Endodermal cell (in vitro differentiated cells): Measurements from ENCODE around the gene USP17L27. TPM values are rescaled to one million over a fixed set of nuclear protein-coding genes. Genes with fewer than 3 reads are reported as not detected.
"Not testable (repeated sequence)": the region's sequence is repeated elsewhere in the genome, so short reads cannot be mapped to it uniquely, and the experiment has no call there.

ENCODE experiments used
- DNase-seq: peaks from one replicate; pipeline ENCODE4 v3.0.0-alpha.2; 2017
- H3K27ac ChIP-seq: 2 replicates; pipeline ENCODE4 v1.5.1; 2013; ENCODE audit warnings: mild to moderate bottlenecking, low read depth, low read length, moderate library complexity
- H3K27me3 ChIP-seq: 2 replicates; pipeline ENCODE4 v1.6.1; 2013; ENCODE audit warnings: mild to moderate bottlenecking, low read length, moderate library complexity; ENCODE audit not compliant: insufficient read depth, control insufficient read depth, poor library complexity, severe bottlenecking
- H3K36me3 ChIP-seq: 2 replicates; pipeline ENCODE4 v1.7.0; 2013; ENCODE audit warnings: mild to moderate bottlenecking, low read length, moderate library complexity; ENCODE audit not compliant: control insufficient read depth, insufficient read depth
- H3K4me1 ChIP-seq: one replicate; pipeline ENCODE4 v1.7.0; 2013; ENCODE audit warnings: low read length; ENCODE audit not compliant: control insufficient read depth, insufficient read depth
- H3K4me3 ChIP-seq: 2 replicates; pipeline ENCODE4 v1.5.1; 2013; ENCODE audit warnings: mild to moderate bottlenecking, low read length, moderate library complexity
- H3K9ac ChIP-seq: 2 replicates; pipeline ENCODE4 v1.6.1; 2013; ENCODE audit warnings: mild to moderate bottlenecking, low read length, moderate library complexity; ENCODE audit not compliant: poor library complexity, severe bottlenecking; ENCODE audit errors: extremely low read depth
- H3K9me3 ChIP-seq: 2 replicates; pipeline ENCODE4 v1.6.1; 2013; ENCODE audit warnings: mild to moderate bottlenecking, low read length, moderate library complexity; ENCODE audit not compliant: control insufficient read depth
- H3K27ac Mint-ChIP-seq: 2 replicates; pipeline ENCODE4 v1.8.0; 2020; ENCODE audit warnings: mixed read lengths
- H3K27me3 Mint-ChIP-seq: 2 replicates; pipeline ENCODE4 v1.8.0; 2021; ENCODE audit warnings: mild to moderate bottlenecking, mixed read lengths; ENCODE audit not compliant: insufficient read depth
- H3K36me3 Mint-ChIP-seq: 2 replicates; pipeline ENCODE4 v1.8.0; 2020; ENCODE audit warnings: low read depth, mixed read lengths
- H3K4me1 Mint-ChIP-seq: 2 replicates; pipeline ENCODE4 v1.8.0; 2020; ENCODE audit warnings: mixed read lengths
- H3K4me3 Mint-ChIP-seq: 2 replicates; pipeline ENCODE4 v1.8.0; 2020; ENCODE audit warnings: mild to moderate bottlenecking, moderate library complexity, mixed read lengths
- H3K9me3 Mint-ChIP-seq: 2 replicates; pipeline ENCODE4 v1.8.0; 2020; ENCODE audit warnings: mild to moderate bottlenecking, mixed read lengths
- WGBS, 2 experiments: methylation state at CpG; one replicate each; pipeline versions ENCODE4 v1.1.5 to v1.1.7; 2013; ENCODE audit warnings: missing lambda C conversion rate in 2 of 2, mixed read lengths in 1 of 2; ENCODE audit not compliant: insufficient coverage in 1 of 2, insufficient read length in 1 of 2; 5-methylcytosine and 5-hydroxymethylcytosine counted together
- long read RNA-seq, 4 experiments: library from polyadenylated mRNA in 2 of 4; library from RNA in 1 of 4; library from capped mRNA in 1 of 4; stranded (forward) in 3 of 4; unstranded in 1 of 4; transcript quantifications; one replicate each; pipeline ENCODE4 v2.0.0, GENCODE V29; 2020 to 2021; ENCODE audit warnings: inconsistent platforms in 1 of 4
- polyA plus RNA-seq, 2 experiments: library from polyadenylated mRNA; stranded (reverse); fragments of 50-300 nt; gene quantifications; one replicate each; pipeline ENCODE4 v1.2.3, GENCODE V29; 2013
- total RNA-seq, 2 donors: library from RNA; stranded (reverse); fragmentation: NEBNext Ultra II Directional in 1 of 2; extraction: Animal tissue kit (Norgen Biotek cat#: 25700) in 1 of 2; gene quantifications; 2 replicates in 1 of 2; 3 replicates in 1 of 2; pipeline ENCODE4 v1.2.1, GENCODE V29; 2021

USP17L27 gene
- total RNA-seq: not detected
- polyA plus RNA-seq (2013, experiment 1 of 2): not detected
- polyA plus RNA-seq (2013, experiment 2 of 2): not detected
- long read RNA-seq, experiment 1: 0 reads
- long read RNA-seq, experiment 2: 0 reads
- long read RNA-seq, experiment 3: 0 reads
- long read RNA-seq, experiment 4: 0 reads

- H3K27ac Mint-ChIP-seq, H3K36me3 ChIP-seq, H3K4me3 ChIP-seq, H3K27ac ChIP-seq, H3K27me3 Mint-ChIP-seq, H3K9me3 Mint-ChIP-seq, H3K4me3 Mint-ChIP-seq, H3K4me1 Mint-ChIP-seq, DNase-seq, H3K36me3 Mint-ChIP-seq, H3K4me1 ChIP-seq, H3K9me3 ChIP-seq, H3K9ac ChIP-seq, H3K27me3 ChIP-seq: not testable (repeated sequence)
- no CpG with 5 or more reads among the region's 15 CpGs for WGBS, 2 experiments
Measured at GRCh38 chr4:9343848-9344247, at the start of gene USP17L27. Gene USP17L27 (plus strand): TSS chr4:9344148. CDS start chr4:9344148, 0 bp downstream.

- not testable (repeated sequence) for H3K9me3 ChIP-seq, H3K27me3 Mint-ChIP-seq, H3K4me3 ChIP-seq, H3K36me3 Mint-ChIP-seq, H3K9me3 Mint-ChIP-seq, DNase-seq, H3K4me3 Mint-ChIP-seq, H3K27ac Mint-ChIP-seq, H3K4me1 ChIP-seq, H3K27me3 ChIP-seq, H3K9ac ChIP-seq, H3K27ac ChIP-seq, H3K36me3 ChIP-seq, H3K4me1 Mint-ChIP-seq
- 44% methylated on average over 3 of the region's 13 CpGs; no CpG with 5 or more reads in 1 of the 2 experiments for WGBS, 2 experiments
Measured at GRCh38 chr4:9324191-9324590, 19.8 kb upstream of the USP17L27 start.

GRCh38 chr4:9324865-9325264 is 19.1 kb upstream of the USP17L27 start, which contains the start of gene USP17L24:
Gene USP17L24 (plus strand): TSS chr4:9325165. CDS start chr4:9325165, 0 bp downstream.
- H3K4me3 ChIP-seq, H3K9me3 Mint-ChIP-seq, H3K27me3 ChIP-seq, H3K9me3 ChIP-seq, H3K27ac Mint-ChIP-seq, H3K9ac ChIP-seq, H3K27ac ChIP-seq, H3K4me3 Mint-ChIP-seq, H3K36me3 ChIP-seq, DNase-seq, H3K4me1 Mint-ChIP-seq, H3K27me3 Mint-ChIP-seq, H3K4me1 ChIP-seq, H3K36me3 Mint-ChIP-seq: not testable (repeated sequence)
- WGBS, 2 experiments: no CpG with 5 or more reads among the region's 15 CpGs

- WGBS, 2 experiments: no CpG with 5 or more reads among the region's 15 CpGs
- H3K4me1 ChIP-seq, DNase-seq, H3K27me3 Mint-ChIP-seq, H3K36me3 ChIP-seq, H3K9me3 ChIP-seq, H3K36me3 Mint-ChIP-seq, H3K4me1 Mint-ChIP-seq, H3K27ac ChIP-seq, H3K4me3 ChIP-seq, H3K9ac ChIP-seq, H3K4me3 Mint-ChIP-seq, H3K27me3 ChIP-seq, H3K9me3 Mint-ChIP-seq, H3K27ac Mint-ChIP-seq: not testable (repeated sequence)
Measured at GRCh38 chr4:9329611-9330010, 14.3 kb upstream of the USP17L27 start, which contains the start of gene USP17L25. Gene USP17L25 (plus strand): TSS chr4:9329911. CDS start chr4:9329911, 0 bp downstream.

- H3K36me3 ChIP-seq, H3K4me3 ChIP-seq, H3K4me1 ChIP-seq, H3K9me3 Mint-ChIP-seq, H3K4me1 Mint-ChIP-seq, H3K27me3 Mint-ChIP-seq, H3K36me3 Mint-ChIP-seq, H3K27ac ChIP-seq, H3K4me3 Mint-ChIP-seq, DNase-seq, H3K9me3 ChIP-seq, H3K9ac ChIP-seq, H3K27ac Mint-ChIP-seq, H3K27me3 ChIP-seq: not testable (repeated sequence)
- no CpG with 5 or more reads among the region's 15 CpGs for WGBS, 2 experiments
Measured at GRCh38 chr4:9334358-9334757, 9.6 kb upstream of the USP17L27 start, which contains the start of gene USP17L26. Gene USP17L26 (plus strand): TSS chr4:9334658. CDS start chr4:9334658, 0 bp downstream.

GRCh38 chr4:9339103-9339502 is 4.8 kb upstream of the USP17L27 start, which contains the start of gene USP17L5:
Gene USP17L5 (plus strand): TSS chr4:9339403. CDS start chr4:9339403, 0 bp downstream.
- not testable (repeated sequence) for H3K36me3 Mint-ChIP-seq, DNase-seq, H3K36me3 ChIP-seq, H3K4me1 ChIP-seq, H3K4me3 Mint-ChIP-seq, H3K27me3 ChIP-seq, H3K9me3 Mint-ChIP-seq, H3K9me3 ChIP-seq, H3K4me1 Mint-ChIP-seq, H3K9ac ChIP-seq, H3K27me3 Mint-ChIP-seq, H3K27ac ChIP-seq, H3K27ac Mint-ChIP-seq, H3K4me3 ChIP-seq
- no CpG with 5 or more reads among the region's 15 CpGs for whole genome bisulfite sequencing, 2 experiments

- not testable (repeated sequence) for H3K27me3 Mint-ChIP-seq, H3K4me1 ChIP-seq, H3K27ac ChIP-seq, H3K9me3 ChIP-seq, H3K36me3 Mint-ChIP-seq, H3K9me3 Mint-ChIP-seq, H3K27ac Mint-ChIP-seq, H3K36me3 ChIP-seq, H3K9ac ChIP-seq, H3K4me3 ChIP-seq, H3K4me3 Mint-ChIP-seq, H3K4me1 Mint-ChIP-seq, DNase-seq, H3K27me3 ChIP-seq
- WGBS, 2 experiments: no CpG with 5 or more reads among the region's 15 CpGs
Measured at GRCh38 chr4:9348593-9348992, 4.6 kb downstream of the USP17L27 start, which contains the start of gene USP17L28. Gene USP17L28 (plus strand): TSS chr4:9348893. CDS start chr4:9348893, 0 bp downstream.
